ENCODE measurements around the gene TIMM21.

TIMM21 gene

DNA sequence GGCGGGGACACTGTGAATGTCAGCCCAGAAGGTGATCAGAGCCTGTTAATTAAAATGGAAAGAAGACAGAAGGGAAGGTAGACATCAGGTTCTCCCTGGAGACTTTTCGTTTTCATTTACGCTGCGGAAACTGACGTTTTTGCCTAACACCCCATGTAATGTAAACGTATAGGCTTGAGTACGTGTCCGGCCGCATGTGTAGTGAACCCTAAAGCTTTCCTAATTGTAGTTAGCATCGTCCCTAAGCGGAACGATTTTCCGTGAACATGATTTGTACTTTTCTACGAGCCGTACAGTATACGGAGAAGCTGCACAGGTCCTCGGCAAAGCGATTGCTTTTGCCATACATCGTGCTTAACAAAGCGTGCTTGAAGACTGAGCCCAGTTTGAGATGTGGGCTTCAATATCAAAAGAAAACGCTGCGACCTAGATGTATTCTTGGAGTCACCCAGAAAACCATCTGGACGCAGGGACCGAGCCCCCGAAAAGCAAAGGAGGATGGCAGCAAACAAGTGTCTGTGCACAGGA, 284 bp downstream of the TIMM21 start:
- no peak for DNase-seq

DNA sequence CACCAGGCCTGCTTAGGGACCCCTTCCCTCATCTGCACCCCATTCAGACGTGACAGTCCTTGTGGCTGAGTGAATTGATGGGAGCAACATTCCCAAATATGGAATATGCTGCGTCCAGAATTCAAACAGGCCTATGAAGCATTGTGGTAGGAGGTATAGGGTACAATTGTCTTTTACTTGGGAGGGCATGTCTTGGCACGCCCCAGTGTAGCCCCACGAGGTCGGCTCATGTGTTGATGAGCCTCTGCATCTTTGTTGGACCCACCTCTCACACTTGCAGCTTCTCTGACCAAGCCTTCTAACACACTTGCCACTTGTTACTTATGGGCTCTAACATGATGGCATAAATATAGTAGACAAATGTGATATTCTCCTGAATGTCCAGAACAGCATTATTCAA, 1.6 kb downstream of the TIMM21 start:
- DNase-seq = no peak

DNA sequence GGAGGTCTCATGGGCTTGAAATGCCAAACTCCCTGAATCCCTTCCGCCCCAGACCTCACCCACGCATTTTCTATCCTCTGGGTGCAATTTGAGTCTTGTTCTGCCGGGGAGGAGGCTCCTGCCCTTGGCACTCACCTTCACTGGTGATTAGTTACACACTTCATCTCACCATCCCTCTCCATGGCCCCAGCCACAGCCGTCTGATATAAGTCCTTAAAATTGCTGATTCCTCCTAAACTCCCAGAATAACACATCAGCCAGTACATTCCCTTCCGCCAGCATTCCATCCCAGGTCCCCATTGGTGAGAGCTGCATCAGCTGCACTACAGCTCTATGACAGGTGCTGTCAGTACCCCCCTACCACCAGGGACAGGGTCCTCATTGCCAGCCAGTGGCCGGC, 3.9 kb downstream of the TIMM21 start:
- DNase-seq = no peak

DNA sequence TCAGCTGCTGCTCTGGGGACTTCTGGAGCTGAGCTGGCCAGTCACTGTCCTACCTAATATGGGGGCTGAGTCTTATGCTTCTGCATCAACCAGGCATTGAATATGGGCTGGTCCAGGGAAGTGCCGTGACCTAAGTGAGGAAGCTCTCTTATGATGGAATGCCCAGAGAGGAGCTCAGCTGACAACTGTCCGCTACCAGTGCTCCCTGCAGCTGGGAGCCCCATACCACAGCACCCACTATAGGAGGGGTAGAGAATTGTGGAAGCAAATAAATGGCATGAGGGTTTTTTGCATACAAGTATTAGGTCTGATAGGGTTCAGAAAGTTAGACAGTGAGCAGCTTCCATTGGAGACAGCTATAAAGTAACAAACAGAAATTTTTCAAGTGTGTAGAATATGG, 4.5 kb downstream of the TIMM21 start:
- DNase-seq = peak; percentile 12

DNA sequence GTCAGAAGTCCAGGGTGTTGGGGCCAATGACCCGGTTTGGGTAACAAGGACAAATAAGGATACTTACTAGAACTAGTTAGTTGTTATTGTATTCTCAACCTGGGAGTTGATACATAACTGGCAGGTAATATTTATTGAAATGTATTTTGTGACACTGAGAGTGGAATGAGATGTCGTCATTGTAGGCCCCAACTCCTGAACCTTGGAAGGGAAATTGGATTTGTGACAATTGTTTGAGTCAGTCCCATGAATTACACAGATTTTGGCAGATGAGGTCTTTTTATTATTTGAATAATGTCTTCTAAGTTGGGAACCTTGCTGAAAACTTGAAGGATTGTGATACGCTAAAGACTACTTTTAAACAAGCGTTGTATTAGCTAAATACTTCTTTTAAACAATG, 5.1 kb downstream of the TIMM21 start:
- DNase-seq = no peak

DNA sequence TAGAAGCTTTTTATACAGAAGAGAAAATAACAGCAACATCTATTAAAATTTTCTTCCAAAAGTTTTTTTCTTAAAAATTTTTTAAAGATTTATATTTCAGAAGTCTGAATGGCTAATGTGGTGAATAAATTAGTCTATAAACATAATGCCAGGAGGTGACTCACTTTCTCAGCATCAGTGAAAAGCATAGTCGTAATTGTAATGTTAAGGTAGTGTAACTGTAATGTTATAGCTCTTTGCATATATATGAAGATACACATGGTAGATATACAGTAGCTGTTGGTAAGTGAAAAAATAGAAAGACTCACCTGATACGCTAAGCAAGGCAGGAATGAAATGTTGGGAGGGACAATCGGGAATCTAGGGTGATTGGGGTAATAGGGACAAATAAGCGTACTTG, 5.5 kb downstream of the TIMM21 start:
- DNase-seq = no peak

DNA sequence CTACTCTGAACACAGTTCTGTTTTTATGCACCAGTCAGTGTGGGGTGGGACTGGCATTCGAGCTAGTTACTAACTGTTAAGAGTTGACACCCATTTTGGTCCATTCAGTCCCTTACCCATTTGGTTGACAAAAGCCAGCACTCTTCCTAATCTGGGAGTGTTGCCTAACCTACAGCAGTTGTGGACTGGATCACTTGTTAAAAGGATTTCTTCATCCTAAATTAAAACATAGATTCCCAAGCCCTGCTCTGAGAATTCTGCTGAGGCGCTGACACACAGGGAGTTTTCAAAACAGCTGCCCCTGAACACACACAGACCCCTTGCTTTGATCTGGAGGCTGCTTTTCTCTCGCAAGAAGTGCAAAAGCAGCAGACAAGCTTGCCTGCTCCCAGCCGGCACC, 6.4 kb downstream of the TIMM21 start:
- peak; percentile 7 for DNase-seq

DNA sequence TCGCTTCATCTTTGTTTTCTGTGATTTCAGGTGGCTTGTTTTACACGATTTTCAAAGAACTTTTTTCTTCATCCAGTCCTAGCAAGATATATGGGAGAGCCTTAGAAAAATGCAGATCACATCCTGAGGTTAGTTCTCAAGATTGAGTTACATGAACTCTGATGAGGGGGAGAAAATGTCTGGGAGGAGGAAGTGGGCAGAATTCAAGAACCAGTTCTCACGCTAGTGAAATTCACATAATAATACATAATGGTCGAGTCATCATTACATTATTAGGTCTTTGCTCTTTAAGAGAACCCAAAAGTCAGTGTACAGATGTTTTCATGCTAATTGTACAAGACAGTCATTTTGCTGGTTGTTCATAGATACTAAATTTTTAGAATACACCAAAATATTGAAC, 7.0 kb downstream of the TIMM21 start:
- DNase-seq = peak; percentile 63

DNA sequence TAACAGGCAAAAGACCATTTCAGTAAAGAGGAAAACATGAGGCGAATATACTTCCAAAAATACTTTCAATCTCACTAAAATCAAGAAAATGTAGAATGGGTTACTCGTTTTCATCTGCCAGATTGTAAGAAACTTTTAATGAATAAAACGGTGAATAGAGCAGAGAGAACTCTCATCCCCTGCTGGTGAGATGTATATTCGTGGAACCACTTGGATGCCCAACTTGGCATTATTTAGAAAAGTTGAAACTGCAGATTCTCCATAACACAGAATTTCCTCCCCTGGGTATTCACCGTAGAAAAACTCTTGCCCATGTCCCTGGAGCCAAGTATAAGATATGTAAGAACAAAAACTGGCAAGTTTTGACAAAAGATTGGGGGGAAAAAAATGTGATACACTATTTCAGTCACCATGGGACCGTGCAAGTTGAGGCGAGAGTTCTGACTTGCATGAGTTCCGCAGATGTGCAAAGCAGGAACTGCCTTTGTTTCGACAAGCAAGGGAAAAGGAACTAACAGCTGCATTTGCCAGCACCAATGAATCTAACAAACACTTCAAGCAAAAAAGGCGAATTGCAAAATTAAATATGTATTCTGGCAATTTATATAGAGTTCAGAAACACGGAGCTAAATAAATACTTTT, 14.8 kb downstream of the TIMM21 start:
- DNase-seq = peak; percentile 52

DNA sequence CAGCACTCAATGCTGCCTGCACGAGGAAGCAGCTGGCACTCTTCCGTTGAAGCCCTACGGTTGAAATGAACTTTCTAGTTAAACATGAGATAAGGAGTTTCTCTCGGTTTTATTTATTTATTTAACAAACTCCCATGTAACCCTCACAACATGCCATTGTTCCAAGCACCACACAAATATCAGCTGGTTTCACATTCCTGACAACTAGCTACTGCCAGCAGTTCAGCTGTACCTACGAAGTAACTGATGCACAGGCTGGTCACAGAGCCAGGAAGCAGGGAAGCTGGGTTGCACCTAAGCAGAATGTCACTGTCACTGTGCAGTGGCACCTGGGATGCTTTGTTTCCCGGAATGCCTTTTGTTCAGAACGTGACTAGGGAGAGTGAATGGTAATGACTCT, 18.1 kb downstream of the TIMM21 start:
- DNase-seq = no peak

DNA sequence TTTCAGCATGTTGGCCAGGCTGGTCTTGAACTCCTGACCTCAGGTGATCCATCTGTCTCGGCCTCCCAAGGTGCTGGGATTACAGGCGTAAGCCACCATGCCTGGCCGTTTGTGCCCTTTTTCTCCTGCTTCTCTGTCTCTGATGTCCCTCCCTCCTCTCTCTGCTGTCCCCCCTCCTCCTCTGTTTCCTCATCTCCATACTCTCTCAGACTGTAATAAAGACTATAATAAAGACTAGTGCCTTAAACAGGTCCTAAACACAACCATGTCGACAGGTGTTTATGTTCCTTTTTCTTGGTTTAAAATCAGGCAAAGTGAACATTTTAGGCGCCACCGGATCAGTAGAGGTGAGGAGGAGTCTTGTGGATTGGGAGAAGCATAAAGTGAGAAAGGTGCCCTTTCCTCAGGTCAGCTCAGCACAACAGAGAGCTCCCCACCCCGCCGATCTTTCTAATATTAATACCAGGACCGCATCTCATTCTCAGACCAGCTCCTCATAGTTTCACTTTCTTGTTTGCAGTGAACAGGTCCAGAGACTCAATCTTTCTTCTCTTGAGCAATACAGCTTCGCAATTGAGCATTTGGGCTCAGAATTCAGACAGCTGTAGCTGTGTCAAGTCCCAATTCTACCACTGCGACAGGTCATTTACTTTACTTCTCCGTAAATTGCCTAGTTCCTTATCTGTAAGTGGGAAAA, 23.7 kb downstream of the TIMM21 start:
- DNase-seq = peak; percentile 31

DNA sequence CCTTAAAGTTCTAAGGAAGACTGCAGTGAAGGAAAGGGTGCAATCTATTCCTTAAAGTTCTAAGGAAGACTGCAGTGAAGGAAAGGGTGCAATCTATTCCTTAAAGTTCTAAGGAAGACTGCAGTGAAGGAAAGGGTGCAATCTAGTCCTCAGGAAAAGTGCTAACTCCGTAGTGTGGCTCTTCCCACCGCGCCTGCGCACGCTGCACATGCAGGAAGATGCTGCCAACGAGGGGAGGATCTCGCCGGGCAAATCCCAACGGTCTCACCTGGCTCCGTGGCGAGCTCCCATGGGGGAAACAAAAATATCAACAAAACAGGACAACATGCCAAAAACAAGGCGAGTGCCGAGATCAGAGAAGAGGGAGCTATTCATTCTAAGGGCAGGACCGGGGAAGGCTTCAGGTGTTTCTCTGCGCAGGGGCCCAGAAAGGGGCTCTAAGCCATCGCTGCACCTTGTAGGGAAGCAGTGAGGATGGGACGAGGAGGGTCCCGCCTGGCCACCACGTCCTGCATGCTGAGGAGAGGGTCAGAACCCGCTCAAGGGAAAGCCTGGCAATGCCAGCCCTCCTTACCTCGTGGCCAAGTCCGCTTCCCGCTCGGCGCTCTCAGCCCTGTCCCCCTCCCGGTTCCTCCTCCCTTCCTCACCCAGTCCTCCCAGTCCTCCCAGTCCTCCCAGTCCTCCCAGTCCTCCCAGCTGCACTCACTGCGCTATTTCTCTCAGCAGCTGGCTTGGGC, 24.5 kb downstream of the TIMM21 start:
- DNase-seq = no peak

DNA sequence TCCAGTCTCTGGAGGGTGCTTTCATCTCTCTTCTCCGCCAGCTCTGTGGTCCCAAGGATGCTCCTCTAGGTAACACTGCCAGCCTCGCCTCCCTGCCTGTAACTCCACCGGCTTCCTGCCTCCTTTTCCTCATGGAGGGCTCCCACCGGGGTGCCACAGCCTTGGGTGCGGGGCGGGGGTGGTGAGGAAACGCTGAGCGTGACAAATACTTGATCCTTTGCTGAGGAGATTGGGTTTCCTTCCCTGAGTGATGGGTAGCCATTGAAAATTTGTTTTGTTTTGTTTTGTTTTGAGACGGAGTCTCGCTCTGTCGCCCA, 25.1 kb downstream of the TIMM21 start:
- no peak for DNase-seq

DNA sequence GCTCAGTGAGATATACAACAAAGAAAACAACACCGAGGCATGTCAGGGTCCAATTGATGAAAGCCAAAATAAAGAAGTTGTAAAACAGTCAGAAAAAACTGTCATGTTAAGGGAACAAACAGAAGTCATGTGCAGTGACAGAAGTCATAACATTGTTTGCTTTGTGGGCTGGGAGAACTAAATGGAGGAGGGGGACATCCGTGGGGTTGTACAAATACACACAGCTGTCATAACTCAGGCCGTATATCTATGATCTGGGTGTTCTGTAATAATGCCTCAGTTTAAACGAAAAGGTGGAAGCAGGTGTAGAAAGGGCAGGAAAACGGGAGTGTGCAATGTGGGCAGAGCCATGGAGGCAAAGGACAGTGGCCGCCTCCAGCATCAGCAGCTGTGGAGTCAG, 27.3 kb downstream of the TIMM21 start:
- DNase-seq = no peak

DNA sequence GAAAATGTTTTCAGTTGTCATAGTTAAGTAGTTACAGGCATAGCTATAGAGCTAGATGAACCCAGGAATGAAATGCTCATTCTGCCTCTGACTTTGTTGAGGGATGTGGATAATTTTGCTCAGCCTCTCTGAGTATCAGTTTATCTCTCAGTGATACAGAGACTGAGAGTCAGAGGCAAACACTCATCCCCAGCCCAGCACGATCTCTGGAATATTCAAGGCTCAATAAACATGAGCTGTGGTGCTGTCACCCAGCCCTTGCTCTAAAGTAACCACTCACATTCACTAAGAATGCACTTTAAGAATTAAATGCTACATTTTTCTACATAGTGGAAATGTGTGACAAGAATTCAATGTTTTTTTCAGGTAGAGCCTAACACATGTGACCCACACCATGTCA, 30.6 kb downstream of the TIMM21 start:
- DNase-seq = no peak

DNA sequence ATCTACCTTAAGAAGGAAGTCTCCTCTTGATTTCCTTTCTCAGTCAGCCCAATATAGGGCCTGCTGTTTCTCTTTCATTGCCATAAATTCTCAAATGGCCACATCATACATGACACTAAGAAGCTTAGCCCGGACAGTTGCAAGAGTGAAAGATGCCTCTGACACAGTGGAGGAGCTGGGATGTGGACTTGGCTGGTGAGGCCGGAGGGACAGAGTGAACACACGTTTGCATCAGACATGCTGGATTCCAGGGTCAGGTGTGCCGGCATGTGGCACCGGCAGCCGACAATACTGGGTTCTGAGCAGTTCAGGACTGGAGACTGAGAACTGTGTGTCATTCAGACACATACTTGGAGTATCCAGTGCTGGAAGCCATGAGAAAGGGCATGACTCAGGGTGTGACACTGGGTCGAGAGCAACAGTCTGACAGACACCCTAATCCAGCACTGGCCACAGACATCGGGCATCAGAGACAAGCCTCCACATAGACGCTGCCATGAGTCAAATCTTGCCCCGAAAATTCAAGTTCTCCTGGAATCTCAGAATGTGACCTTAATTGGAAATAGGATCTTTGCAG, 31.4 kb downstream of the TIMM21 start:
- no peak for DNase-seq

DNA sequence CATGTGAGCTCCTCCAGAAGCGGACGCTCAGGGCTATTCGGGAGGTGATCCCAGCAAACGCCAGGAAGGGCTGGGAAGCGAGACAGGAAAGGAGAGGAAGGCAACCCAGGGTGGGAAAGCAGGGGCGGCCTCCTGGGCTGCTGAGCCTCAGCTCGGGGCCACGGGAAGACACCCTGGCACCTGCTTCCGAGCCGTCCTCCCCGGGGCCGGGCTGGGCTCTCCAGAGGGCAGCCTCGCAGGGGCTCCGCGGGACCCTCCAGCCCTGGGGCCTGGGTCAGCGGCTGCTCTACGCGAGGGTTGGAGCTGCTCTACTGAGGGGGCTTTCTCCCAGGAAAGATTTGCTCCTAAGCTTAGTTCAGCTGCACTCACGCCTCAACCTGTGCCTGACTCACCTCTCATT, 34.0 kb downstream of the TIMM21 start:
- no peak for DNase-seq

DNA sequence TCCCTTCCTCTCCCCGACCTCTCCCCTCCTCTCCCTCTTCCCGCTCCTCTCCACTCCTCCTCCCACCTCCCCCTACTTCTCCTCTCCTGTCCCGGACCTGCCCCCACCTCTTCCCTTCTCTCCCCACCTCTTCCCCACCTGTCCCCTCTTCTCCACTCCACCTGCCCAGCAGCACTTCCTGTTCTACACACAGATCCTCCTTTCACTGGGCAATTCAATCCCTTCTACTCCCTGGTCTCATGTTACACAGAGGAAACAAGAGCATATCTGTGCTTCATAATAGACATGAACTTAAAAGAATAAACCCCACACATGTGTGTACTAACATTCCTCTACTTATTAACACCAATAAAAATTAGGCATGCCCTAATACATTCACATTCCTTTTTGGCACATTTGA, 34.8 kb downstream of the TIMM21 start:
- no peak for DNase-seq

DNA sequence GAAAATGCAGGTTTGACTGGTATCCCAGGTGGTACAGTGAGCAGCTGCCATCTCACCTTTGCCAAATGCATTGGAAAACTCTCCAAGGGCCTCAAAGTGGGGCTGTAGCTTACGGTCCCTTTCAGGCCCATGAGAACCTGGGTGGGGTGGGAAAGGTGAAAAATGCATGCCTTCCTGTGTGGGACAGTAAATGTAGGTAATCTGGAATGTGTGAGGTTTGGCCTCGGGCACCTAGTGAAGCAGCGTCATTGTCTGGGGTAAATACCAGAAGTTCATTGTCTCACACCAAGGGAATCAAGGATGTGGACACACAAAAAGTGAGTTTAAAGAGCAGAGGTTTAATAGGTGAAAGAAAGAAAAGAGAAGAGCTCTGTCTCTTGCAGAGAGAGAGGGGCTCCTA, 36.6 kb downstream of the TIMM21 start:
- no peak for DNase-seq

DNA sequence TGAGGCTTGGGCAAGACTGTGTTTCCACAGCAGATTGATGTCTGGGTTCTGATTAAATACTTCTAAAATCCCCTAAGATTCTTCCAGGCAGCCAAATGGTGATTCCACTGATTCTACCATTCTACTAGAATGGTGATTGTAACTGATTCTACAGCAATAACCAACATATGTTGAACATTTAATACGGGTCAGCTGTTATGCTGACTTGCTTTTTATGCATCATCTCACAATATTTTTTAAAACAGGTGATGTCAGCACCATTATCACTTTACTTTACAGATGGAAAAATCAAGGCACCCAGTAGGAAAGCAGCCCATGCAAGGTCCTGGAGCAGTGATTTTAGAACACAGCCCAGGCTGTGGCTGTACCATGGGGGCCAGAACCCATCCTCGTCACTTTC, 37.5 kb downstream of the TIMM21 start:
- DNase-seq = no peak

DNA sequence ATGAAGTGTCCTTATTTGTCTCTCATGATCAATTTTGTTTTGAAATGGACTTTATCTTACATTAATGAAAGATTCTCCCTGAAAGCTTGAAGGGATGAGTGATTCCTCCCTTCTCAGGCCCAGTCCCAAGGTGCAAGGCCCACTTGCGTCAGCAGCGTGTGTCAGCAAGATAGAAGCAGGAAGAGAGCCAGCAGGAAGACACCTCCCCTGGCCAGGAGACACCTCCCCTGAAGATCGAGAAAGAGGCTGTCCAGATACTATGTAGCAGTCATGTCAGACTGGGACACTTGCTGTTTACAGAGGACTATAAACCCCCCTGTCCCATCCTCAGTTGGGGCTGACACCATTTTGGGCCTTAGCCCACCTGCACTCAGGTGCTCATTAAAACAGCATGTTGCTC, 38.3 kb downstream of the TIMM21 start:
- no peak for DNase-seq

DNA sequence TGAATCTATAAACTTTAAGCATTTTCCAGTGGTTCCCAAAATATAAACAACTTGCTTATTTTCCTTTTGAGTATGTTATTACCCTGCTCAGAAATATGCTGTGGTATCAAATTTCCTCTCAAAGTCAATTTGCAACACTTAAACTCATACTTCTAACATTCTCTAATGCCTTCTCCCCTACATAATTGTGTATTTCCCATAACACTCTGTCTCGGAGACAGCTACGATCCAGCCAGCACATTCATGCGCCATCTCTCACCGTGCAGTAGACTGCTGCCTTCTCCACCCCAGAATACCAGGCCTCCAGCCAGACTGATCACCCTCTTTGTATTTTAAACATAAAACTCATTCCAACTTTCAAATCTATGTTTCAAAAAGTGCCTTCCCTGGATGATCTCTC, 41.8 kb downstream of the TIMM21 start:
- DNase-seq = no peak

DNA sequence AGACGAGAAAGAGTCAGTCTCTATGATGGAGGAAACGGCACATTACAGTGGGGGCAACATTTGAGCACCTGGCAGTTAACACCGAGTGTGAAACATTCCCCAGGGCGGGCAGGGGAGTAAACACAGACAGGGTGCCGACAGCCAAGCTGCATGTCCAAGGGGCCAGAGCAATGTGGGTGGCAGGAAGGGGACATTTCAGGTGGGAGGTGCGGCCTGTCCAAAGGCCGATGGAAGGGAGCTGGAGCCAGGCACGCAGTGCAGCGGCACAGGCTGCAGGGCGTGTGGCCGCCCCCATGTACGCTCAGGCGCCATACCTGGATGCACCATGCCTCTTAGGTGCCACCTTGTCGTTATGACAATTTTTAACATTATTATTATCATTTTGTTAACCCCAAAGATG, 43.3 kb downstream of the TIMM21 start:
- DNase-seq = no peak

DNA sequence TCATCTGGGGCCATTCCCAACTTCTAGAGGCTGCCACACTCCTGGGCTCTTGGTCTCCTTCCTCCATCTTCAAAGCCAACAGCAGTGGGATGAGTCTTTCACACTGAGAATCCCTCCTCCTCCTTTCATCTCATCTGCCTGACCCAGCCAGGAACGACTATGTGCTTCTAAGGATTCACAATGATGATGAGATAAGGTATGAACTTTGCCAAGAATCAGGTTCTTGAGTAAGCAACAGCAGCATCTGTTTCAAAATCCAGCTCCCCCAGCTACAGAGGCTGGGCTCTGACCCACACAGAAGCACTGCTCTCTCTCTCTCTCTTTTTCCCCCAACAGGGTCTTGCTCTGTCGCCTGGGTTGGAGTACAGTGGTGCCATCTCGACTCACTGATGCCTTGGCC, 46.4 kb downstream of the TIMM21 start:
- no peak for DNase-seq
